ENCODE measurements around the gene ZXDB. TPM values are rescaled to one million over a fixed set of nuclear protein-coding genes. Genes with fewer than 3 reads are reported as not detected.

Gene ZXDB
- total RNA-seq, 1 donor from 2014 or later = 6.3 TPM

Other genes with a start within 250 kb of the ZXDB start
- not detected in 2 replicates for gene NLRP2B, start 88.2 kb downstream of the ZXDB start, total RNA-seq